C4-2B (cell line): Measurements from ENCODE around the gene SEPTIN5.

Experiments
- H3K27ac ChIP-seq: fragments of 450-650 bp; 2 replicates; pipeline ENCODE4 v1.5.1; 2017
- CTCF ChIP-seq: fragments of 450-650 bp; conservative IDR thresholded peaks from 2 replicates; pipeline ENCODE4 v1.5.1; 2017; ENCODE audit warnings: mild to moderate bottlenecking
- ZFX ChIP-seq: fragments of 450-650 bp; IDR thresholded peaks from 2 replicates; pipeline ENCODE4 v1.6.1; 2017

SEPTIN5 gene

GRCh38 chr22:19709063-19709769 is 5.1 kb upstream of the SEPTIN5 start:
- H3K27ac ChIP-seq: no peak overlapping the region
- no peak for TF ChIP-seq ZFX
- no peak for TF ChIP-seq CTCF

GRCh38 chr22:19710020-19710768 is 4.1 kb upstream of the SEPTIN5 start:
- H3K27ac ChIP-seq: no peak overlapping the region
- no peak for TF ChIP-seq ZFX
- no peak for TF ChIP-seq CTCF

GRCh38 chr22:19710769-19711106 is 3.6 kb upstream of the SEPTIN5 start:
- H3K27ac ChIP-seq: no peak overlapping the region
- TF ChIP-seq CTCF (no peak), ZFX (no peak)

GRCh38 chr22:19713245-19713644 is 1.1 kb upstream of the SEPTIN5 start:
- TF ChIP-seq ZFX: no peak
- no peak for TF ChIP-seq CTCF
- no peak overlapping the region; the same call in 1 of the 2 replicates for H3K27ac ChIP-seq

GRCh38 chr22:19713650-19714311 is 522 bp upstream of the SEPTIN5 start:
- peak overlapping the region; percentile 75 for H3K27ac ChIP-seq
- TF ChIP-seq ZFX (peak; percentile 24; the same call in 1 of the 2 replicates), CTCF (no peak)

GRCh38 chr22:19715188-19715930 is 1.1 kb downstream of the SEPTIN5 start:
- no peak for TF ChIP-seq CTCF
- TF ChIP-seq ZFX: no peak

More at GRCh38 chr22:19715188-19715930, 1.1 kb downstream of the SEPTIN5 start:
- peak overlapping the region; percentile 75 for H3K27ac ChIP-seq
